Activated naive CD4-positive, alpha-beta T cell treated with Interleukin-2 at 50 U/mL for 16 hours (primary cell): ENCODE measurements around the gene LYRM4.

Experiments
- DNase-seq: peaks from one replicate; pipeline ENCODE4 v3.0.0-alpha.2; 2020

LYRM4 gene

DNA sequence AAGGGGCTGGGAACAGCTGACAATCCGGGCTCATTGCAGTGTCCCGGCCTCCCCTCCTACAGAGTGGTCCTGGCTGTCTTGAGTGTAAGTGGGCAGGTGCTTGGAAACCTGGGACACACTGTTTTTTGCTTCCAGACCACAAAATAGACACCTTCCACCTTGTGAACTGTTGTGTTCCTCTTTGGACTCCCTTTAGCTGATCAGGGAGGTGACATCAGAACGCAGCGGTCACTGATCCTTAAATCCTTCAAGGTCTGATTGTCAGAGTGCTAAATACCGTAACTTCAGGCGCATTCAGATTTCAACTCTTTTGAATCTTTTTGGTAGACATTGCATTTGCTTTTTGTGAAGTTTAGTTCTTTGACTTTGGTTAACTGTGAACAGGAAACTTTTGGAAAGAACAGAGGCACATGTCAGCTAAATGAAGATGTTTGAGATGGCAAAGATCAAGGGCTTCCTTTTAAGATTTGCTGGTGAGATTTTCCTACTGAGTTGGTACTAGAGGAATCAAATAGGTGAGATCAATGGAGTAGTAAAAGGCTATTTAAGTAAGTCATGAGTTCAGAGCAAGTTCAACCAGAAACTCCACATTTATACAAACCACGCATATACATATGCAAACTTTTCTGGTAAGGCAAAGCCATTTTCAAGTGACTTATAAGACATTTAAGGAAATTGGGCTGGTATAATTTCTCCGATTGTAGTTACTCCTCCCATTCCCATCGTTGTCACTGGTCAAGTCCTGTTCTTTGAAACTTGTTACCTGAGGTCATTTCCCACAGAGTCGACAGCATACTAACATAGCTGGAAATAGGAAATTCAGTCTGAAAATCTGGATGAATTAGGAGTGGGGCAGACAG lies 169.3 kb downstream of the LYRM4 start:
- DNase-seq, result no peak

- DNase-seq, result no peak
These were observed 170.1 kb downstream of the LYRM4 start for GRCh38 chr6:5090603-5091002.

GRCh38 chr6:5089481-5090438 lies 171.0 kb downstream of the LYRM4 start:
- DNase-seq, result no peak

DNA sequence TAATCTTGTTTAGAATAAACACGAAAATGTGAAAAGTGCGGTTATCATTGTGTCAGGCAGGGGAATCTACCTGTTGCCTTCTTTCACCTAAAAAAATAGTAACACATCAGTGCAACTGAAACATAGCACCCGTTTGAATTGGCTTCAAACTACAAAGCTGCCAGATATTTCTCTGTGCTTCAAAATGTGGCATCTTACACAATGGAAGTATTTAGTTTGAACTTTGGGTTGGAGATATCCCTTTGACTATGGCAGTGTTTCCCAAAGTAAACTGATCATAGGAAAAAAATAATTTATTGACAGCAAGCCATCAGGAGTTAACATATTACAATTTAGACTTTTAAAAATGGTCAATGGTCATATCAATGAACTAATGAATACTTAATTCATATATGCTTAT lies 172.0 kb downstream of the LYRM4 start:
- DNase-seq, result no peak

GRCh38 chr6:5087389-5087788 lies 173.4 kb downstream of the LYRM4 start:
- no peak for DNase-seq

DNA sequence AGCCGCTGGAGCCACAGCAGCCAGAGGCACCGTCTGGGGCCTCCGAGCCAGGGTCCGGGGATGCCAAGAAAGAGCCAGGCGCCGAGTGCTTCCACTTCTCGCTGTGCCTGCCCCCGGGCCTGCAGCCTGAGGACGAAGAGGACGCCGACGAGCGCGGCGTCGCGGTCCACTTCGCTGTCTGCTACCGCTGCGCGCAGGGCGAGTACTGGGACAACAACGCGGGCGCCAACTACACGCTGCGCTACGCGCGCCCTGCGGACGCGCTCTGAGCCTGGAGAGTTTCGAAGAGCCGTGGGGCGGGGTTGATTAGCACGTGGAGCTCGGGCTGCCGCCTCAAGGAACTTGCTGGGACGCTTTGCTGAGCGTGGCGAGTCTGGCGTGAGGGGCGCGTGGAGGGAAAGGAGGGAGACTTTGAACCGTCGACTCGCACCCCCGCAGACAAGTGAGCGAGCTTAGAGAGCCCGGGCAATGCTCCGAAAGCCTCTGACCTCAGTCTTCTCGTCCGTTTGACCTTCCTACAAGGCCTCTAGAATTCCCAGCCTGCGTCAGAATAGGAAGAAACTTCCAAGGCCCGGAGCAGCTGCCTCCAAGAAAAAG lies 174.4 kb downstream of the LYRM4 start:
- no peak for DNase-seq

DNA sequence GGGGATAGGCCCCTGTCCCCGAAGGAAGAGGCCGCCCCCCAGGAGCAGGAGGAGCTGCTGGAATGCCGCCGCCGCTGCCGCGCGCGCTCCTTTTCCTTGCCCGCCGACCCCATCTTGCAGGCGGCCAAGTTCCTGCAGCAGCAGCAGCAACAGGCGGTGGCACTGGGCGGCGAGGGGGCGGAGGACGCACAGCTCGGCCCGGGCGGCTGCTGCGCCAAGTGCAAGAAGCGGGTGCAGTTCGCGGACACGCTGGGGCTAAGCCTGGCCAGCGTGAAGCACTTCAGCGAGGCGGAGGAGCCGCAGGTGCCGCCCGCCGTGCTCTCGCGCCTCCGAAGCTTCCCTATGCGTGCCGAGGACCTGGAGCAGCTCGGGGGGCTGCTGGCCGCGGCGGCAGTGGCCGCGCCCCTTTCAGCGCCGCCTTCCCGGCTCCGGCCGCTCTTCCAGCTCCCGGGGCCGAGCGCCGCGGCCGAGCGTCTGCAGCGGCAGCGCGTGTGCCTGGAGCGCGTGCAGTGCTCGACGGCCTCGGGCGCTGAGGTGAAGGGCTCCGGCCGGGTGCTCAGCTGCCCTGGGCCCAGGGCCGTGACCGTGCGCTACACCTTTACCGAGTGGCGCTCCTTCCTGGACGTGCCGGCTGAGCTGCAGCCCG lies 175.0 kb downstream of the LYRM4 start:
- DNase-seq, result no peak

GRCh38 chr6:5084781-5085647 lies 175.7 kb downstream of the LYRM4 start, which contains the start of gene PPP1R3G:
PPP1R3G (plus strand) TSS chr6:5085341; CDS start chr6:5085486, 145 bp downstream.
- DNase-seq, result no peak

GRCh38 chr6:5084360-5084780 lies 176.4 kb downstream of the LYRM4 start:
- no peak for DNase-seq

GRCh38 chr6:5083813-5084359 lies 176.9 kb downstream of the LYRM4 start:
- no peak for DNase-seq

GRCh38 chr6:5083307-5083583 lies 177.5 kb downstream of the LYRM4 start:
- DNase-seq, result no peak

DNA sequence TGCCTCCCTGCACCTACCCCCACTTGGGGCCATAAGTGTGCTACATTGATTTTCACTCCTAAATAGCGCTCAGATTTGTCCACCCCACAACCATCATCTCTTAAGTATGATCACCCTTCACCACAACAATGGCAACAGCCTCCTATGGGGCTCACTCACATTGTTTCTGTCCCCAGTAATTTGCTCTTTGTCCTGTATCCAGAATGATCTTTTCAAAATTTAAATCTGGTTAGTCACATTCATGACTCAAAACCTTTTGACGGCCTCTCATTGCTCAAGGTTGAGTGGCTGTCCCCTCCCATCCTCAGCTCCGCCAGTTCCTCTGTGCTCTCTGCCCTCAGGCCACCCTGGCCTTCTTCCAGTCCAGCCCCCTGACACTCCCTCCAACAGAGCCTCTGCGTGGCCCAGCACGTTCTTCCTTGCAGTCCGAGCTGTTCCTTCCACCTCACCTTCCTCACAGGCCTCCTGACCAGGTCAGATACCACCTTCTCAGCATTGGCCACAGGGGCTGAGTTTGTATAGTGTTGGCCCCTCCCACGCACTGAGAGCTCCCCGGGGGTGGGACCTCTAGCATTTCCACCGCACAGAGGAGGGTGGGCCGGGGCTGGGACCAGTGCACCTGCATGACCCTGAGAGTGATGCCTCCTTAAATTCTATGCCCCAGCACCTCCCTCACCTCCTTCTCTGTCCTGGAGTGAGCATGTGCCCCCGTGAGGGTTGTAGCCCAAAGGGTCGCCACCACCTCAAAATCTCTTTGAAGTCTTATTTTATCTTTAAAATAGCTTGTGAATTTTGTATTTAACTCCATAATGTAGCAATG lies 178.1 kb downstream of the LYRM4 start:
- no peak for DNase-seq

DNA sequence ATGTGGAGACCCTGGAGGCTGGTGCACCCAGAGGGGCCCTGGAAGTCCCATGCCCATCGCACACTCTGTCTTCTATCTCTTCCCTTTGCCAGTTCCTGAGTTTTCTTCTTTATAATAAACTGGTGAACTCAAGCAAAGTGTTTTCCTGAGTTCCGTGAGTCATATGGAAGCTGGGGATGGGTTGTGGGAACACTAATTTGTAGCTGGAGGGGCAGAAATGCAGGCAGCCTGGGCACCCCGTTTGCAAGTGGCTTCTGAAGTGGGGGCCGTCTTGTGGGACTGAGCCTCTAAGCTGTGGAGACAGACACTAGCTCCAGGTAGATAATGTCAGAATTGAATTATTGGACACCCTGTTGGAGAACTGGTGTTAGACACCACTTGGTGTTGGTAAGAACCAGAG lies 178.8 kb downstream of the LYRM4 start:
- no peak for DNase-seq

- DNase-seq, result no peak
These were observed 179.6 kb downstream of the LYRM4 start for GRCh38 chr6:5081182-5081581.

- DNase-seq, result no peak
These were observed 180.2 kb downstream of the LYRM4 start for GRCh38 chr6:5080574-5080973.

- DNase-seq, result no peak
These were observed 181.1 kb downstream of the LYRM4 start for GRCh38 chr6:5079692-5080091.

GRCh38 chr6:5078121-5078669 lies 182.6 kb downstream of the LYRM4 start:
- no peak for DNase-seq

- no peak for DNase-seq
These were observed 183.8 kb downstream of the LYRM4 start for GRCh38 chr6:5076931-5077330.

GRCh38 chr6:5073992-5074391 lies 186.8 kb downstream of the LYRM4 start:
- no peak for DNase-seq

GRCh38 chr6:5072440-5072839 lies 188.3 kb downstream of the LYRM4 start:
- no peak for DNase-seq
